Retinal pigment epithelial cell (primary cell): Measurements from ENCODE around the gene ADAMTS2.
"Not testable (repeated sequence)": the region's sequence is repeated elsewhere in the genome, so short reads cannot be mapped to it uniquely, and the experiment has no call there.

Experiments used
- DNase-seq: peaks from one replicate; pipeline ENCODE4 v3.0.0-alpha.2; 2010; ENCODE audit warnings: low read depth
- H3K4me3 ChIP-seq: 2 replicates; pipeline ENCODE4 v1.5.1; 2011; ENCODE audit warnings: mild to moderate bottlenecking, low read length, control low read depth, moderate library complexity
- CTCF ChIP-seq: conservative IDR thresholded peaks from 2 replicates; pipeline ENCODE4 v1.5.1; 2011; ENCODE audit warnings: low read depth, low read length, control low read depth, inconsistent platforms

Gene ADAMTS2

GRCh38 chr5:179218943-179219330 is 126.3 kb downstream of the ADAMTS2 start:
- no peak for TF ChIP-seq CTCF
- no peak overlapping the region for H3K4me3 ChIP-seq
- DNase-seq: no peak

GRCh38 chr5:179217956-179218942 is 127.0 kb downstream of the ADAMTS2 start:
- TF ChIP-seq CTCF: no peak
- no peak for DNase-seq
- no peak overlapping the region for H3K4me3 ChIP-seq

- no peak overlapping the region for H3K4me3 ChIP-seq
- no peak for DNase-seq
- TF ChIP-seq CTCF: no peak
These were observed 127.9 kb downstream of the ADAMTS2 start for GRCh38 chr5:179217356-179217755.

GRCh38 chr5:179216381-179216780 is 128.9 kb downstream of the ADAMTS2 start:
- DNase-seq: not testable (repeated sequence)

GRCh38 chr5:179215576-179215975 is 129.7 kb downstream of the ADAMTS2 start:
- DNase-seq: no peak
- no peak overlapping the region for H3K4me3 ChIP-seq
- TF ChIP-seq CTCF: no peak

More at GRCh38 chr5:179216381-179216780, 128.9 kb downstream of the ADAMTS2 start:
- H3K4me3 ChIP-seq: not testable (repeated sequence)

- TF ChIP-seq CTCF: no peak
These were observed 130.6 kb downstream of the ADAMTS2 start for GRCh38 chr5:179214678-179215077.

GRCh38 chr5:179212870-179213269 is 132.4 kb downstream of the ADAMTS2 start:
- DNase-seq: no peak
- TF ChIP-seq CTCF: no peak
- no peak overlapping the region for H3K4me3 ChIP-seq

More at GRCh38 chr5:179214678-179215077, 130.6 kb downstream of the ADAMTS2 start:
- DNase-seq: no peak
- H3K4me3 ChIP-seq: no peak overlapping the region
